Measurements from ENCODE around the gene LINGO3. TPM values are rescaled to one million over a fixed set of nuclear protein-coding genes. Genes with fewer than 3 reads are reported as not detected.

The LINGO3 gene
- total and polyA plus RNA-seq, 2 of the 8 experiments (the other 6 are each of a cell fraction or from before 2014, with no cell fraction given): 0.59 TPM; not detected in 1

- WGBS, 2 experiments (ENCODE audit: extremely low coverage in 1 of 2, insufficient coverage in 1 of 2, insufficient read length in 1 of 2, insufficient replicate concordance in 2 of 2, low coverage in 1 of 2, low lambda C conversion rate in 2 of 2, missing lambda C conversion rate in 1 of 2): 2% methylated on average over 74 of the region's 89 CpGs; no CpG with 5 or more reads in 1 of the 2 experiments
- H3K4me3 ChIP-seq (ENCODE audit: extremely low read depth in 1 of 4, insufficient read depth in 2 of 4, low read depth in 3 of 4, low read length in 4 of 4): peak within 1 kb of the TSS; percentile 85 to 98 (median 91)
- no peak for FAIRE-seq
- no peak for TF ChIP-seq EZH2 (IDR thresholded peaks at IDR 0.05; ENCODE audit: low read depth, low read length, severe bottlenecking)
- no peak for TF ChIP-seq BCL11A (IDR thresholded peaks at IDR 0.05; ENCODE audit: low read depth in 2 of 2, low read length in 2 of 2)
- no peak for TF ChIP-seq EGR1 (IDR thresholded peaks at IDR 0.05; ENCODE audit: borderline replicate concordance, low read depth, low read length)
- TF ChIP-seq SIN3A (conservative IDR thresholded peaks at IDR 0.05 in 1 of 2, IDR thresholded peaks at IDR 0.05 in 1 of 2; ENCODE audit: low read depth in 1 of 2, low read length in 2 of 2): peak; percentile 27 to 74; a peak in 2 of 4 replicates
- TF ChIP-seq, protein P1, sequence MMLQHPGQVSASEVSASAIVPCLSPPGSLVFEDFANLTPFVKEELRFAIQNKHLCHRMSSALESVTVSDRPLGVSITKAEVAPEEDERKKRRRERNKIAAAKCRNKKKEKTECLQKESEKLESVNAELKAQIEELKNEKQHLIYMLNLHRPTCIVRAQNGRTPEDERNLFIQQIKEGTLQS (IDR thresholded peaks at IDR 0.05; ENCODE audit: insufficient read depth, low read depth, low read length): no peak
- TF ChIP-seq SAP30 (IDR thresholded peaks at IDR 0.05; ENCODE audit: insufficient read depth, insufficient replicate concordance, low read length): no peak
- no peak for TF ChIP-seq ATF2 (IDR thresholded peaks at IDR 0.05; ENCODE audit: low read length)
Observed at GRCh38 chr19:2328401-2329148, 20.6 kb upstream of the LINGO3 start, which contains the start of the genes LSM7 and SPPL2B. Gene LSM7 (minus strand): TSS chr19:2328586. CDS start chr19:2328566, 20 bp downstream. Gene SPPL2B (plus strand): TSS chr19:2328684. CDS start chr19:2328710, 26 bp downstream.

More at GRCh38 chr19:2328401-2329148, 20.6 kb upstream of the LINGO3 start, which contains the start of the genes LSM7 and SPPL2B:
- Histone ChIP-seq H3K23ac (ENCODE audit: insufficient read length) (no peak within 1 kb of the TSS), H3K14ac (ENCODE audit: insufficient read length) (no peak within 1 kb of the TSS), H4K20me1 (replicated peaks in 1 of 2; ENCODE audit: control insufficient read depth in 1 of 2, insufficient read depth in 2 of 2, low read length in 2 of 2) (peaks cover 1 to 16% of the 10 kb centered on the region in 2 experiments), H2AFZ (ENCODE audit: low read length) (0 out of 2 replicates have a peak within 1 kb of the TSS, but pooled peaks have one; percentile 7), H2AK5ac (ENCODE audit: low read depth, low read length) (peak within 1 kb of the TSS; percentile 65; the same call in 1 of the 2 replicates), H3K27ac (ENCODE audit: low read depth, low read length) (peak within 1 kb of the TSS; percentile 55), H2BK15ac (ENCODE audit: low read length) (no peak within 1 kb of the TSS), H3K56ac (replicated peaks; ENCODE audit: insufficient read length, low read depth, low read length) (peak within 1 kb of the TSS; percentile 73), H3K4ac (replicated peaks; ENCODE audit: insufficient read length, low read depth, low read length) (no peak within 1 kb of the TSS), H3K4me1 (replicated peaks in 1 of 4; ENCODE audit: control insufficient read depth in 3 of 4, insufficient read depth in 4 of 4, low read length in 3 of 4) (peaks cover 0 to 33% (median 15%) of the 10 kb centered on the region in 4 experiments; a peak in 6 of 7 replicates), H2BK12ac (ENCODE audit: low read depth, low read length) (no peak within 1 kb of the TSS; the same call in 1 of the 2 replicates), H3K79me2 (ENCODE audit: control insufficient read depth in 1 of 2, insufficient read depth in 2 of 2, low read length in 2 of 2) (peaks cover 5 to 55% of the 10 kb centered on the region in 2 experiments; a peak in 3 of 4 replicates), H4K8ac (ENCODE audit: extremely low read depth, insufficient read depth, low read length) (peak within 1 kb of the TSS; percentile 88), H3K4me2 (ENCODE audit: insufficient read depth in 1 of 2, low read depth in 2 of 2, low read length in 2 of 2) (peak within 1 kb of the TSS; percentile 86 to 95), H3K36me3 (ENCODE audit: control insufficient read depth in 2 of 4, insufficient read depth in 4 of 4, low read length in 3 of 4) (peaks cover 0 to 10% (median 6%) of the 10 kb centered on the region in 4 experiments; a peak in 6 of 8 replicates), H3K27me3 (replicated peaks in 1 of 4; ENCODE audit: control insufficient read depth in 3 of 4, extremely low read depth in 1 of 4, insufficient read depth in 3 of 4, low read length in 3 of 4) (no peaks in the 10 kb centered on the region), H4K91ac (replicated peaks; ENCODE audit: insufficient read length, low read length) (peak within 1 kb of the TSS; percentile 88), H3K9me3 (ENCODE audit: insufficient read depth in 2 of 2, low read depth in 1 of 2, low read length in 1 of 2) (no peaks in the 10 kb centered on the region), H3K18ac (ENCODE audit: extremely low read depth, low read length) (peak within 1 kb of the TSS; percentile 96), H3K9ac (replicated peaks in 1 of 4; ENCODE audit: extremely low read depth in 1 of 4, low read depth in 3 of 4, low read length in 3 of 4) (peak within 1 kb of the TSS; percentile 72 to 93 (median 80)), H2BK120ac (replicated peaks; ENCODE audit: low read depth, low read length) (no peak within 1 kb of the TSS), H3K79me1 (ENCODE audit: low read depth, low read length) (peaks cover 20% of the 10 kb centered on the region), H4K5ac (ENCODE audit: insufficient read length, low read depth, low read length) (peak within 1 kb of the TSS; percentile 89), H2BK5ac (ENCODE audit: low read depth, low read length) (peak within 1 kb of the TSS; percentile 83), H2BK20ac (ENCODE audit: low read length) (no peak within 1 kb of the TSS), H3K23me2 (ENCODE audit: low read depth, low read length) (peaks cover 11% of the 10 kb centered on the region; the same call in 1 of the 2 replicates)
- ChIA-PET POLR2A (ENCODE audit: partially characterized antibody) (interaction anchor here (0.8 to 3.0 kb wide), 14 partner anchors 9 to 99 kb away, joined by 3 to 11 read pairs (median 4); partner anchors contain the start of gene AMH), CTCF (ENCODE audit: partially characterized antibody) (interaction anchor here (0.6 to 4.2 kb wide), 6 partner anchors 9 to 334 kb away, joined by 3 to 25 read pairs (median 4); no protein-coding TSS in a partner anchor)
- peak in 1 of 2 experiments; percentile 90 for DNase-seq (ENCODE audit: low read depth in 1 of 2, low spot score in 2 of 2)
